ENCODE measurements around the gene F13B. TPM values are rescaled to one million over a fixed set of nuclear protein-coding genes. Genes with fewer than 3 reads are reported as not detected.
A peak's percentile ranks its signal among the peaks of the same experiment; 100 is the strongest.
"Not testable (repeated sequence)": the region's sequence is repeated elsewhere in the genome, so short reads cannot be mapped to it uniquely, and the experiment has no call there.

Gene F13B
- total RNA-seq, 1 experiment from 2014 or later = 0.12 TPM

- no peak for DNase-seq (ENCODE audit: extremely low read depth, low read depth)
These were observed 24.3 kb downstream of the F13B start for GRCh38 chr1:197042676-197043341.

GRCh38 chr1:197041486-197042353, 25.3 kb downstream of the F13B start:
- DNase-seq (ENCODE audit: extremely low read depth, low read depth) = no peak

DNA sequence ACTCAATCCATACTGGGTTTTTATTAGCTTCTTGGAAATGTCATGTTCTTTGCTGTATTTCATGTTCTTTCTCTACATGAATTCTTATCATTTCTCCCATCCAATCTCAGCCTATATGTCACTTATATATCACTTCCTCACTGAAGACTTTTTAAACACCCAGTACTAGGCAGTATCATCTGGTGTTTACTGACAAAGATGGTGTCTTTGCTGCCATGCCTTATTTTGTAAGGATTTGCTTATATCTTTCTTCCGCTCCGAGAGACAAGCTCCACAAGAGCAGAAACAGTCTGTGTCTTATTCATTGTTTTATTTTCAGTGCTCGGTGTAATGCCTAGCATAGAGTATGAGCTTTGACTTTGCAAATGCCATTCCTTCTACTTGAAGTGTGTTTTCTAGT, 30.2 kb downstream of the F13B start:
- DNase-seq (ENCODE audit: extremely low read depth, low read depth) = no peak

- DNase-seq (ENCODE audit: extremely low read depth, low read depth) = not testable (repeated sequence)
These were observed 32.3 kb downstream of the F13B start for GRCh38 chr1:197034631-197035339.

GRCh38 chr1:197029749-197030148, 37.3 kb downstream of the F13B start:
- no peak for DNase-seq (ENCODE audit: extremely low read depth, low read depth)

- no peak for DNase-seq (ENCODE audit: extremely low read depth, low read depth)
These were observed 39.7 kb downstream of the F13B start for GRCh38 chr1:197027359-197027758.

- no peak for DNase-seq (ENCODE audit: extremely low read depth, low read depth)
These were observed 42.6 kb downstream of the F13B start for GRCh38 chr1:197024460-197024859.

GRCh38 chr1:197021716-197022115, 45.3 kb downstream of the F13B start:
- no peak for DNase-seq (ENCODE audit: extremely low read depth, low read depth)

- DNase-seq (ENCODE audit: extremely low read depth, low read depth) = no peak
These were observed 49.4 kb downstream of the F13B start for GRCh38 chr1:197017558-197018146.

- no peak for DNase-seq (ENCODE audit: extremely low read depth, low read depth)
These were observed 50.3 kb downstream of the F13B start for GRCh38 chr1:197016751-197017150.

DNA sequence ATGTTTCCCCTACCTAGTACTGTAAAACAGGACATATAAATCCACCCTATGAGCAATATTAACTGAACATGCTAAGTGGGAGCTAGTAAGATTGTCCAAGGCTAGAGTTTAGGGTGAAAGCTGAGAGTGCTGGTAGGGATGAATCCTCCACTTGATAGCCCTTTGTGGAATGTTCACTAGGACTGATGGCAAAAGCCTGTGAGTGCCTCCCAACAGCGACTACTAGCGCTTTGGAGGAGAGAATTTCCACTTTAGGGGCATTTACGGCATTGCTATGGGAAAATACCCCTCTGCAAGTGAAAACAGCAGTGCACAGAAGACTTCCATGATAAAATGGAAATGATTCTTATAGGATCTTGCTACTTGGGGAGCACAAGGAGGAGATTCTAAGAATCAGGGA, 53.8 kb downstream of the F13B start:
- DNase-seq (ENCODE audit: extremely low read depth, low read depth) = no peak

DNA sequence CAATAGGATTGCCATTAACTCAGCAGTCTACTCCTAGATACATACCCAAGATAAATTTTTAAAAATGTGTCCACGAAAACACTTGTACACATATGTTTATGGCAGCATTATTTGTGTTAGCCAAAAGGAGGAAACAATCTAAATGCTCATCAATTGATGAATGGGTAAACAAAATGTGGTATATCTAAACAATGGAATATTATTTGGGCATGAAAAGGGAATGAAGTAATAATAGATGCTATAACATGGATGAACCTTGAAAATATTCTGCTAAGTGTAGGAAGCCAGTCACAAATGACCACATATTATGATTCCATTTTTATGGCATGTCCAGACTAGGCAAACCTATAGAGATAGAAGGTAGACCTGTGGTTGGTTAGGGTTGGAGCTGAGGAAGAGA, 55.4 kb downstream of the F13B start:
- no peak for DNase-seq (ENCODE audit: extremely low read depth, low read depth)

GRCh38 chr1:197008861-197009260, 58.2 kb downstream of the F13B start:
- no peak for DNase-seq (ENCODE audit: extremely low read depth, low read depth)

- no peak for DNase-seq (ENCODE audit: extremely low read depth, low read depth)
These were observed 63.9 kb downstream of the F13B start for GRCh38 chr1:197003132-197003531.

DNA sequence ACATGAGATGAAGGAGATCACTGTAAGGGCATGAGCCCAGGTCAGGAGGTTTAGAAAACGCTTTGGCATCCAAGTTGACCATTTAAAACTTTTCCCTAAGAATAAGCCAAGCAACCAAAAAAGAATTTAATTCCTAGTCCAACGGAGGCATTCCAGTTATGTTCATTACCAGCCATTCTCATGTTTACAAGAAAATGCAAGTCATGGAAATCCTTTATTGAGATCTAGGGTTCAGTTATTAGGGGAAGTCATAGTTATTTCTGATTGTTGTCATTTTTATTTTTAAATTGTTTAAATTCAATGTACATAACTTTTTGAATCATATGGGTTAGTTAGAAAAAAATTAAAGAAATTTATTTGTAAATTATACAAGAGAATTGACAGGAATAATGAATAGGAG, 65.2 kb downstream of the F13B start:
- DNase-seq (ENCODE audit: extremely low read depth, low read depth) = no peak

DNA sequence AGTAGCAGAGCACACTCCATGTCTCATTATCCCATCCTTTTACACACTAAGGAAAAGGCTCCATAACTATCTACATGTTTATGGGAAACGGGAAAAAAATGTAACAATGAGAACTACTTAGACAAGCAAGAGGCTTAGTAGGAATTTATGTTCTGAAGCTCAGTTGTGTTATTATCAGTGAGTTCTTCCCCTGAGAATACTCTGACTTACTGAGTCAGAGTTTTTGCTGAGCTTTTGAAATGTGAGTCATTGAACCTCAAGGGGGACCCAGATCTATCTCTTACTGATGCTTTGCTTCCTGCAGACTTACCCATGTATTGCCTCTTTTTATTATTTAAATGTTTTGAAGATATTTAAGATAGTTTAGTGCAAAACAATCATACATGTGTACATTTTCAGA, 69.6 kb downstream of the F13B start:
- no peak for DNase-seq (ENCODE audit: extremely low read depth, low read depth)

DNA sequence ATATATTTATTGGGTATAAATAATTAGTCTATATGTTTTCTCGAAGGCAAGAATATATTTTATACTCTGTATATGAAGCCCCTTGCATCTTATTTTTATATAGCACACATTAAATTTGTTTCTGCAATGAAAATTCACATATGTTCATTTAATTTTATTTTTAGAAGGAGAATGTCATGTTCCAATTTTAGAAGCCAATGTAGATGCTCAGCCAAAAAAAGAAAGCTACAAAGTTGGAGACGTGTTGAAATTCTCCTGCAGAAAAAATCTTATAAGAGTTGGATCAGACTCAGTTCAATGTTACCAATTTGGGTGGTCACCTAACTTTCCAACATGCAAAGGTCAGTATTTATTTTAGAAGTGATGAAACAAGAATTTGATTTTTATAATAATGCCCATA, 73.1 kb downstream of the F13B start:
- no peak for DNase-seq (ENCODE audit: extremely low read depth, low read depth)

DNA sequence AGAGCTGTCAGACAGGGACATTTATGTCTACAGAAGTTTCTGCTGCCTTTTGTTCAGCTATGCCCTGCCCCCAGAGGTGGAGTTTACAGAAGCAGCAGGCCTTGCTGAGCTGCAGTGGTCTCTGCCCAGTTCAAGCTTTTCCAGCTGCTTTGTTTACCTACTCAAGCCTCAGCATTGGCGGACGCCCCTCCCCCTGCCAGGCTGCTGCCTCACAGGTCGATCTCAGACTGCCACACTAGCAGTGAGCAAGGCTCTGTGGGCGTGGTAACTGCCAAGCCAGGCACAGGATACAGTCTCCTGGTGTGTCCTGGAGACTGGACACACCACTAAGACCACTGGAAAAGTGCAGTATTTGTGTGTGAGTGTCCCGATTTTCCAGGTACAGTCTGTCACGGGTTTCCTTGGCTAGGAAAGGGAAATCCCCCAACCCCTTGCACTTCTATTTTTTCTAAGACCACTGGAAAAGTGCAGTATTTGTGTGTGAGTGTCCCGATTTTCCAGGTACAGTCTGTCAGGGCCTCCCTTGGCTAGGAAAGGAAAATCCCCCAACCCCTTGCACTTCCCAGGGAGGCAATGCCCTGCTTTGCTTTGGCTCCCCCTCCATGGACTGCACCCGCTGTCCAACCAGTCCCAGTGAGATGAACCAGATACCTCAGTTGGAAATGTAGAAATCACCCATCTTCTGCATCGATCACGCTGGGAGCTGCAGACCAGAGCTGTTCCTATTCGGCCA, 75.0 kb downstream of the F13B start:
- peak; percentile 35 for DNase-seq (ENCODE audit: extremely low read depth, low read depth)

Data from NCI-H460 (cell line).